OCI-LY3 (cell line): ENCODE measurements around the gene ZKSCAN3.

Source experiments
- CTCF ChIP-seq: fragments of 200-600, 300-600 bp; sonication (generic); IDR thresholded peaks from 2 replicates; pipeline ENCODE4 v1.5.1; 2014; ENCODE audit warnings: antibody characterized with exemption, low read length, low read depth
- EZH2phosphoT487 ChIP-seq: fragments of 200-600 bp; shearing (Covaris generic); IDR thresholded peaks from 2 replicates; pipeline ENCODE4 v1.6.1; 2018; ENCODE audit warnings: antibody characterized with exemption, mixed run types, low read depth

GRCh38 chr6:28351493-28351925 lies 1.8 kb downstream of the ZKSCAN3 start:
- TF ChIP-seq CTCF, result no peak
- no peak for TF ChIP-seq EZH2phosphoT487
